Stimulated activated CD4-positive, alpha-beta T cell treated with anti-CD3 and anti-CD28 coated beads, Interleukin-12 subunit alpha, Interleukin-12 subunit beta, amount 100 ng/mL, for 48 hours (primary cell): Measurements from ENCODE around the gene APLP1.
A peak's percentile ranks its signal among the peaks of the same experiment; 100 is the strongest.

ENCODE experiments used
- DNase-seq, 3 donors: peaks; one replicate each; pipeline ENCODE4 v3.0.0-alpha.2; 2020; ENCODE audit warnings: low read depth in 2 of 3, low spot score in 1 of 3

Gene APLP1

DNA sequence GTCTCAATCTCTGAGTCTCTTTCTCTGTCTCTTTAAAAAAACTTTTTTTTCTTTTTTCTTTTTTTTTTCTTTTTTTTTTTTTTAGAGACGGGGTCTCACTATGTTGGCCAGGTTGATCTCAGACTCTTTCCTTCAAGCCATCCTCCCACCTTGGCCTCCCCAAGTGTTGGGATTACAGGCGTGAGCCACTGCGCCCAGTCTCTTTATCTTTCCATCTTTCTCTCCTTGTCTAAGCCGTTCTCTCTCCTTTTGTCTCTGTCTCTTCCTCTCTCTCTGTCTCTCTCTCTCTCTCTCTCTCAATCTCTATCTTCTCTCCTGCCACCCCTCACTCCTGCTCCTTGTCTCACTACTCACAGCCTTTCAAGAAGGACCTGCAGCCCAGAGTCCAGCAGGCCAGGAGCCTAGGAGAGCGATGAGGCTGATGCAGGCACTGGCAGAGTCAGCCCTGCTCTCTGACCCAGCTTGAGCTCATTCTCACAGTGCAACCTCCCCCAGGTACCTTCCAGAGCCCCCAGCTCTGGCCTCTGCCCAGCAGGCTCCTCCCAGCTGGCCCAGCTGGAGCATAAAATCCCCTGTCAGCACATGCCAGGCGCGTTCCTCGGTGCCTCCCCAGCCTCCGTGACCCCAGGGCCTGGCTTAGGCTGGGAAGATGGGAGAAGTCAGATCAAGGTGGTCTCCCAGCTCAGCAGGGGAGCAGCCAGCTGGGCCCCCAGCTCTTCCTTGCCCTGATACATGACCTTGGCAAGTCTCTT, 16.2 kb upstream of the APLP1 start, which contains the start of gene NPHS1:
TSS of gene NPHS1 (minus strand) at position 476 of the 752 bp plus-strand sequence. CDS start 667 bp downstream, outside the sequence.
- no peak for DNase-seq

DNA sequence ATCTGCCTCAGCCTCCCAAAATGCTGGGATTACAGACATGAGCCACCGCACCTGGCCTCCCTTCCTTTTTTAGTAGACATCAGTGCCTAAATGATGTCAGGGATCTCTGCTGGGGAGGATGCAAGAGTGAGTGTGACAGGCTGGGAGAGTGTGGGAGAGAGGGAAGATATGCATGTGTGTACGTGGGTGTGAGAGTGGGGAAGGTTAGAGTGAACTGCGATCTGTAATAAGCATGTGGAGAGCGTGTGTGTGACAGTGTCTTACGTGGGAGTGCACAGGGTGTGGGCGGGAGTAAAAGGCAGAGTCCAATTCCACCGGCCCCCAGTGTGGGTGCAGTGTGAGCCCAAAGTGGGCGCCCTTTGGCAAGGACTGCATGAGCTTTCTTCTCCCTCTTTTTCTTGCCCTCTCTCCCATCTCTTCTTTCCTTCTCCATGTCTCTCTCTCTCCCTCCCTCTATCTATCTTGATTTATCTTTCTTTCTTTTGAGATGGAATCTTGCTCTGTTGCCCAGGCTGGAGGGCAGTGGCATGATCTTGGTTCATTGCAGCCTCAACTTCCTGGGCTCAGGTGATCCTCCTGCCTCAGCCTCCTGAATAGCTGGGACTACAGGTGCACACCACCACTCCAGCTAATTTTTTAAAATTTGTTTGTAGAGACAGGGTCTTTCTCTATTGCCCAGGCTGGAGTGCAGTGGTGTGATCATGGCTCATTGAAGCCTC, 15.2 kb upstream of the APLP1 start:
- DNase-seq: no peak

DNA sequence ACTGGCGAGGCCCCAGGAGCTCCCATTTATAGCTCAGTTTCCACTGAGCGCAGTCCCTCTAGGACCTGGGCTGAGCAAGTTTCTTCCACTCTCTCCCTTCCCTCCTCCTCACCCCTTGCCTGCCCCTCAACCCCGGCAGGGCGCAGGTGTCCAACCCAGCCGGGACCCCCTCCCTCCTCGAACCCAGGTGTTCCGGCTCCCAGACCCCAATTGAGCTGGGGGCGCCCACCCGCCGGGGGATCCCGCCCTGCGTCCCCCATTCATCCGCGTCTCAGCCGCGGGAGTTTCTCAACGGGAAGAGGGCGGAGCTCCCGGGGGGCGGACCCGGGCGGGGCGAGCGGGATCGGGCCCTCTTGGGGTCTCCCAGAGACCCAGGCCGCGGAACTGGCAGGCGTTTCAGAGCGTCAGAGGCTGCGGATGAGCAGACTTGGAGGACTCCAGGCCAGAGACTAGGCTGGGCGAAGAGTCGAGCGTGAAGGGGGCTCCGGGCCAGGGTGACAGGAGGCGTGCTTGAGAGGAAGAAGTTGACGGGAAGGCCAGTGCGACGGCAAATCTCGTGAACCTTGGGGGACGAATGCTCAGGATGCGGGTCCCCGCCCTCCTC, 11.7 kb upstream of the APLP1 start, which contains the start of gene KIRREL2:
TSS of gene KIRREL2 (plus strand) at position 366 of the 604 bp plus-strand sequence. CDS start at position 575, 209 bp downstream.
- no peak for DNase-seq

DNA sequence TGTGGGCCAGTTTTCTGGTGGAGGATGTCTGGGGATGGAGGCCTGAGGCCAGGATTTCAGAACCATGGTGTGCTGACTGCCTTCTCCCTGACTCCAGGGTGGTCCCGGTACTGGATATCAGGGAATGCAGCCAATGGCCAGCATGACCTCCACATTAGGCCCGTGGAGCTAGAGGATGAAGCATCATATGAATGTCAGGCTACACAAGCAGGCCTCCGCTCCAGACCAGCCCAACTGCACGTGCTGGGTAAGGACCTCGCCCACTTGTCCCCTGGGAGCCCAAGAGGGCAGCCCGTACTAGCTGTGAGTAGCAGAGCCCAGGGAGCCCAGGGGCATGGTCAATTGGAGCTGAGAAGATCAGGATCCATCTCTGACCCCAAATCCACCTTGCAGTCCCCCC, 10.1 kb upstream of the APLP1 start:
- DNase-seq: no peak

DNA sequence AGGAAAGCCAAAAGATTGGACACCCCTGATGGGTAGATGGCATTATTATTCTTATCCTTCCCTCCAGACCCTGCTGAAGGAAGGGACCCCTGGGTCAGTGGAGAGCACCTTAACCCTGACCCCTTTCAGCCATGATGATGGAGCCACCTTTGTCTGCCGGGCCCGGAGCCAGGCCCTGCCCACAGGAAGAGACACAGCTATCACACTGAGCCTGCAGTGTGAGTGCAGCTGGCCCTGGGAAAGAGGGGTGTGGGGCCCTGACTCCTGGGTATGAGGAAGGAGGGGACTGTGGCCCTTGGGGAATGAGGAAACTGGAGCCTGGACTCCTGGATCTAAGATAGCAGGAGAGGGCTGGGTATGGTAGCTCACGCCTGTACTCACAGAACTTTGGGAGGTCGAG, 9.0 kb upstream of the APLP1 start:
- DNase-seq: no peak

DNA sequence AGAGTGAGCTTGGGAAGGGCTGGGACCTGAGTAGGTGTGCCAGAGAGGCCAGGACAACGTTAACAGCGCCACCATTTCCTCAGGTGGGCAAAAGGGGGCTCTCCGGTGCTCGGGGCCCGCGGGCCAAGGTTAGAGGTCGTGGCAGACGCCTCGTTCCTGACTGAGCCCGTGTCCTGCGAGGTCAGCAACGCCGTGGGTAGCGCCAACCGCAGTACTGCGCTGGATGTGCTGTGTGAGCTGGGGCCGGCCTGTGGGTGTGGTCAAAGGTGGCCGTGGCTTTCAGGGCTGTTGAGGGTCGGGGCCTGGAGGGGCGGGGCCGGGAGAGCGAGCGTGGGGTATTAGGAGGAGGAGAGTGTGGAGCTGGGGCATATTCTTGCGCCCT, 7.9 kb upstream of the APLP1 start:
- DNase-seq: no peak

DNA sequence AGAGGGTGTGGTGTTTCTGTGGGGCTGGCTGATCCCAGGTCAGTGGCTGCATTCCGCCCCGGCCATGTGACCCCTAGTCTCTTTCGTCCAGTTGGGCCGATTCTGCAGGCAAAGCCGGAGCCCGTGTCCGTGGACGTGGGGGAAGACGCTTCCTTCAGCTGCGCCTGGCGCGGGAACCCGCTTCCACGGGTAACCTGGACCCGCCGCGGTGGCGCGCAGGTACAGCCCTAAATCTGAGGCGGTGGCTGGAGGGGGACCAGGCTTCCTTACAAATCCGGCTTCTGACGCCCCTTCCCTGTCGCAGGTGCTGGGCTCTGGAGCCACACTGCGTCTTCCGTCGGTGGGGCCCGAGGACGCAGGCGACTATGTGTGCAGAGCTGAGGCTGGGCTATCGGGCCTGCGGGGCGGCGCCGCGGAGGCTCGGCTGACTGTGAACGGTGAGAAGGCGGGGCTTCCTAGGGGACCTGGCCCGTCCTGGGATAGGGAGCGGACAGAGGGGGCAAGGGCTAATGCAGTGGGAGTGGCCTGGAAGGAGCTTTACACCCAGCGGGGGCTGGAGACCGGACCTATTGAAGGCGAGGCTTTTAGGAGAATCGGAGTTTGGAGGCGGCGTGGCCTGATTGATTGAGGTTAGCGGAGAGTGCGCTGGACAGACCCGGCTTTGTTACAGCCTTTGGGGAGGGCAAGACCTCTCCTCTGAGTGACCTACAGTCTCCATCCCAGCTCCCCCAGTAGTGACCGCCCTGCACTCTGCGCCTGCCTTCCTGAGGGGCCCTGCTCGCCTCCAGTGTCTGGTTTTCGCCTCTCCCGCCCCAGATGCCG, 7.3 kb upstream of the APLP1 start:
- DNase-seq: no peak

DNA sequence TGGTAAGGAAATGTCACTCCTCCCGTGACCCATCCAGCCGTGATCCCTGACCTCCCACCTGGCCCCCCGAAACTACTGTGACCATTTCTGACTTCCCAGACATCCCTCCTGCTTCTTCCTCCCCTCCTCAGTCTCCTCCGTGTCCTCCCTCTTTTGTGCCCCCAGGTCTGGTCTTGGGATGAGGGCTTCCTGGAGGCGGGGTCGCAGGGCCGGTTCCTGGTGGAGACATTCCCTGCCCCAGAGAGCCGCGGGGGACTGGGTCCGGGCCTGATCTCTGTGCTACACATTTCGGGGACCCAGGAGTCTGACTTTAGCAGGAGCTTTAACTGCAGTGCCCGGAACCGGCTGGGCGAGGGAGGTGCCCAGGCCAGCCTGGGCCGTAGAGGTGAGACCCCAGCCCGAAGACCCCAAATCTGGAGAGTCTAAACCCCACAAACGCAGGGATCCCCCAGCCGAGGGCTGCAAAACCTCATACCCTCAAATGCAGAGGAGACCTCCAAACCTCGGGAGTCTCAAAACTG, 6.7 kb upstream of the APLP1 start:
- DNase-seq: no peak

DNA sequence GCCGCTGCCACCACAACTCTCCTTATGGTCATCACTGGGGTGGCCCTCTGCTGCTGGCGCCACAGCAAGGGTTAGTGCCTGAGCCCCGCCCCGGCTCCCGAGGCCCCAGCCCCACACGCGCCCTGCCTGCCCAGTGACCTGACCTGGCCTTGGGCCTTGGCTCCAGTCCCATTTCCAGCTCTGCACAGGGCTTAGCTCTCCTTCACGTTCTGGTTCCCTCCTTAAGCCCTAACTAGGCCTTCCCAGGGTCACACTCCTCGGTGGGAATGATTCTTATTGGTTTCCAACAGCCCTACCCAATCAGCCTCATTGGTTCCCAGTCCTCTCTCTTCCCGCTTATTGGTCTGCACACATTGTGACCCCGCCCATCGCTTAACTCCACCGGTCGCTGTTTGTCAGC, 5.8 kb upstream of the APLP1 start:
- no peak for DNase-seq

DNA sequence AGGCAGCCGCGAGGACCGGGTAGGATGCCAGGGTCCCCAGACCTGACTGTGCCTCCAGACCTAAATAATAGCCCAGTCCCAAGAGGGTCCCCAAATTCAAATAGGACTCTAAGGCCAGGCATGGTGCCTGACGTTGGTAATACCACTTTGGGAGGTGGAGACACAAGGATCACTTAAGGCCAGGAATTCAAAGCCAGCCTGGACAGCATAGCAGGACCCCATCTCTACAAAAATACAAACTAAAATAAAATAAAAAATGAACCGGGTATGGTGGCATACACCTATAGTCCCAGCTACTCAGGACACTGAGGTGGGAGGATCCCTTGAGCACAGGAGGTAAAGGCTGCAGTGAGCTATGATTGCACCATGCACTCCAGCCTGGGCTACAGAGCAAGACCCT, 5.4 kb upstream of the APLP1 start:
- DNase-seq: no peak

DNA sequence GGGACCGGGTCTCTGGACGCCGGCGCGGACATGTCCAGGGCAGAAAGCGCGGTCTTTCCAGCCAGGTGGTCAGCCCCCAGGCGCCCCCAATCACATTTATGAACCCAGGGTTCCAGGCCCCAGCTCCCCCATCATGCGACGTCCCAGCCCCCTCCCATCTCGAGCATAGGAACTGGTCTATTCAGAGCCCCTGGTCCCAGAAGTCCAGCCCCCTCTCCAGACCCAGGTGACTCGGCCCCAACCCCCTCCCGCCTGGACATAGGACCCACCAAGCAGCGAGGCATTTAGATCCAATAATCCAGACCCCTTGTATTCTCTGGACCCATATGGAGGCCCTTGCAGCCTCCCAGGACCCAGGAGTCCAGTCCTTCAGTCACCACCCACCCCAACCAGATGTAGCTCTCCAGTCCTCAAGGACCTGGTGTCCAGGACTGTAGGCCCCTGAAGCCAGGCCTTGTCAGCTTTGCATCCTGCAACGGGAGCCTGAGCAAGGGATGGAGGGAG, 501 bp downstream of the APLP1 start:
- DNase-seq: no peak

DNA sequence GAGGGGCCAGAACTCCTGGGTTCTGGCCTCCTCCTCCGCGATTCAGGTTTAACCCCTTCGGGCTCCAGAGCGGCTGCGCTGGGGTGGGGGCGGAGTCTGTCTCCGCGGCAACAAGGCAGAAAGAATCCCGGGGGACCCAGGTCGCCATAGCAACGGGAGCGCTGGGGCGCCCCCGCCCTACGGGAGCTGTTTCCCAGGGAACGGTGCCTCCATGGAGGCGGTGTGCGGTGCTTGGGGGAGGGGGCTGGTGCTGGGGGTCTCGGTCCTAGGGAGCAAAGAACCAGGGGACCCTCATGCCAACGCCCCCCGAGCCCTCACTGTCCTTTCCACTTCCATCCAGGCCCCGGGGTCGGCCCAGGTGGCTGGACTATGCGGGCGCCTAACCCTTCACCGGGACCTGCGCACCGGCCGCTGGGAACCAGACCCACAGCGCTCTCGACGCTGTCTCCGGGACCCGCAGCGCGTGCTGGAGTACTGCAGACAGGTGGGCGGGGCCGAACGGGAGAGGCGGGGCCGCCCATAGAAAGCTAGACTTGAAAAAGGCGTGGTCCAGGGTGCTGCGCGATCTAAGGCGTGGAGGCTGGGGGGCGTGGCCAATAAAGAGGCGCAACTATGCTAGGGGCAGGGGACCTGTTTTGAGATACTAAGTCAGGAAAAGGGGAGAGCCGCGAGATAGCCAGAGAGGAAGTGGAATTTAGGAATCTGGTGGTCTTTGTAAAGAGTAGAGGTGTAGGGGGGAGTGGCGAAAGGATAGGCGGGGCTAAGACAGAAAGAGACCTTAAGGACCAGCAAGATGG, 1.2 kb downstream of the APLP1 start:
- DNase-seq: peak; percentile 79 to 86 (median 85)

DNA sequence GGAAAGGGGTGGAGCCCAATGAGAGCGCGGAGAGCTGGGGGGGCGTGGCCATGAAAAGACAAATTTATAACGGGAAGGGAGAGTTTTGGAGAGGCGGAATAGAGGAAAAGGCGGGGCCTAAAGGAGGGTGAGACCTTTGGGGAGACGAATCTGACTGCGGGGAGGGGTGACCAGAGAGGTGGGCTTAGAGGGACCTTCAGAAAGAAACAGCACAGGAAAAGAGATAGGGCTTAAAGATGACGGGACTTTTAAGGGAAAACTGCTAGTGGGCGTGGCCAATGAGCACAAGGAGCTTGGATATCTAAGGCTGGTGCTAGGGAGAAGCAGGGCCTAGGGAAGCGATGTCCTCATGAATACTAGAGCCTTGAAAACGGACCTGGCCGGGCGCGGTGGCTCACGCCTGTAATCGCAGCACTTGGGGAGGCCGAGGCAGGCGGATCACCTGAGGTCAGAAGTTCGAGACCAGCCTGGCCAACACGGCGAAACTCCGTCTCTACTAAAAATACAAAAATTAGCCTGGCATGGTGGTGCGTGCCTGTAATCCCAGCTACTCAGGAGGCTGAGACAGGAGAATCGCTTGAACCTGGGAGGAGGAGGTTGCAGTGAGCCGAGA, 1.9 kb downstream of the APLP1 start:
- peak in 2 of 3 donors; percentile 54 to 57 for DNase-seq

DNA sequence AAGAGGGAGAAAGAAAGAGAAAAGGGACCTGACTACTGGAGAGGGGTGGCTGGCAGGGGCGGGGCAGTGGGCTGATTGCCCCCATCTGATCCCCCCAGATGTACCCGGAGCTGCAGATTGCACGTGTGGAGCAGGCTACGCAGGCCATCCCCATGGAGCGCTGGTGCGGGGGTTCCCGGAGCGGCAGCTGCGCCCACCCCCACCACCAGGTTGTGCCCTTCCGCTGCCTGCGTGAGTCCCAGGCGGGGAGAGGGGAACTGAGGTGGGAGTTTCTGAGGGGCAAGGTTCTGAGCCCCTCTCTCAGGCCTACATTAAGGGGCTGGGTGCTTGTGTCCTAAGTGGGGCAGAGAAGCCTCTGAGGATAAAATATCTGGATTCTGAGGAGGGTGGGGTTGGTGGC, 2.4 kb downstream of the APLP1 start:
- DNase-seq: no peak

DNA sequence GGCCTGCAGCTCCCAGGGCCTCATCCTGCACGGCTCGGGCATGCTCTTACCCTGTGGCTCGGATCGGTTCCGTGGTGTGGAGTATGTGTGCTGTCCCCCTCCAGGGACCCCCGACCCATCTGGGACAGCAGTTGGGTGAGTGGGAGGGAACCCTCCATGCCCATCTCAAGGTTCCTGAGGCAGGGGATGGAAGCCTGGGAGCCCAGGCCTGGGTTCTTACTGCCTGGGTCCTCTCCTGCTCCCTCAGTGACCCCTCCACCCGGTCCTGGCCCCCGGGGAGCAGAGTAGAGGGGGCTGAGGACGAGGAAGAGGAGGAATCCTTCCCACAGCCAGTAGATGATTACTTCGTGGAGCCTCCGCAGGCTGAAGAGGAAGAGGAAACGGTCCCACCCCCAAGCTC, 3.2 kb downstream of the APLP1 start:
- DNase-seq: no peak

DNA sequence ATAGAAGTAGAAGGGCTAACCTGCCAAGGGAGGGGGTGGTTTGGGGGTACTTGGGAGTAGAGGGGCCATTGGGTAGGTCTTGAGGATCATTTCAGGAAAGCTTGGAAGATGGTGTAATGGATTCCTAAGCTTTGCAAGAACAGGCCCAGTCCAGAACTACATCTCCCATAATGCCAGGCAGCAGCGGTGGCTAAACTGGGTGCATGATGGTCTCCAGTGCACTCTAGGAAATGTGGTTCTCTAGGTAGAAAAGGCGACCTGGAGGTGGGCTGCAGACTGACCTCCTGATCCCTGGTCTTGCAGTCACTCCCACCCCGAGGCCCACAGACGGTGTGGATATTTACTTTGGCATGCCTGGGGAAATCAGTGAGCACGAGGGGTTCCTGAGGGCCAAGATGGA, 3.8 kb downstream of the APLP1 start:
- DNase-seq: no peak

DNA sequence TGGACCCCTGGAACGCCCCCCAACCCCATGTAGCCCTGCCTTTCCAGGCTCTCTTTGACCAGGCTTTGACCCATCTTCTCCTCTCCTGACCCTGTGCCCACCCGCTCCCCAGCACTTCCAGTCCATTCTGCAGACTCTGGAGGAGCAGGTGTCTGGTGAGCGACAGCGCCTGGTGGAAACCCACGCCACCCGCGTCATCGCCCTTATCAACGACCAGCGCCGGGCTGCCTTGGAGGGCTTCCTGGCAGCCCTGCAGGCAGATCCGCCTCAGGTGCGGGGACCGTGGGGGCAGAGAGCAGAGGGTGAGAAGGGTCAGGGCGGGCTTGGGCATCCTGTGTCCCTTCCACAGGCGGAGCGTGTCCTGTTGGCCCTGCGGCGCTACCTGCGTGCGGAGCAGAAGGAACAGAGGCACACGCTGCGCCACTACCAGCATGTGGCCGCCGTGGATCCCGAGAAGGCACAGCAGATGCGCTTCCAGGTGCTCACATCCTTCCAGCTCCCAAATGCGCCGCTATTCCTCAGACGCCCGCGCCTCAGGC, 6.1 kb downstream of the APLP1 start:
- DNase-seq: no peak

DNA sequence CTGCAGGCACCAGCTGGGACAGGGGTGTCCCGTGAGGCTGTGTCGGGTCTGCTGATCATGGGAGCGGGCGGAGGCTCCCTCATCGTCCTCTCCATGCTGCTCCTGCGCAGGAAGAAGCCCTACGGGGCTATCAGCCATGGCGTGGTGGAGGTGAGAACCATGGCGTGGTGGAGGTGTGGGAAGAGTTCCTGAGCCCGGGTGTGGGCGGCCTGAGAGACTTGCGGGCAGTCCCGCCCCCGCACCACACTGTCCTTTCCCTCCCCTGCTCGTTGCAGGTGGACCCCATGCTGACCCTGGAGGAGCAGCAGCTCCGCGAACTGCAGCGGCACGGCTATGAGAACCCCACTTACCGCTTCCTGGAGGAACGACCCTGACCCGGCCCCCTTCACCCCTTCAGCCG, 10.7 kb downstream of the APLP1 start:
- DNase-seq: no peak

DNA sequence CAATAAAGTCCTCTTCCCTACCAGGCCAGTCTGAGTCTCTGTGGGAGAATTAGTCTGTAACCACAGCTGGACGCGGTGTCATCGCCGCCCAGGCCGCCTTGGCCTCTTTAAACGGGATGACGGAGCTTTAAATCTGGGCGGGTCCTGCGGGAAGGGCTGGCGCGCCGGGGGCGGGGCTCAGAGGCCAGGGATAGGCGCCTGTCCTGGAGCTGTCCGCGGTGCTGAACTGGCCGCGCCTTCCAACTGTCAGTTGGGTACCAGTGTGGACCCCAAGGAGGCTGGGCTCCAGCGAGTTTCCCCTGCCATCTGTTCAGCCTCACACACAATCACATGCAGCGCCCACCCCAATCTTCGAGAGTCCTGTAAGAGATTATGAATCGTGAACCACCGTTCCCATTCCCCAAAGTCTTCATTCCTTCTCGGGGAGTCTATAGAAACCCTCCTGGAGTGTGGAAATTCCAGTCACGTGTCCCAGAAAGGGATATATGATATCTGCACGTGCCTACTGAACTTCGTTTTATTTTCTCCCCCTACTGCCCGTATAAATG, 11.5 kb downstream of the APLP1 start:
- peak; percentile 72 to 87 (median 82) for DNase-seq
